H1 (cell line): ENCODE results near the gene DOCK6. TPM values are rescaled to one million over a fixed set of nuclear protein-coding genes. Genes with fewer than 3 reads are reported as not detected.

Experiments
- CTCF ChIA-PET: fragments of 300-600 bp; sonication (Branson Sonifier 250); formaldehyde crosslinking; loops from one replicate; lab custom pipeline; 2021; ENCODE audit not compliant: partially characterized antibody; lab: Charles Lee
- POLR2A ChIA-PET: fragments of 300-600 bp; sonication (Branson Sonifier 250); formaldehyde crosslinking; loops from one replicate; lab custom pipeline; 2021; ENCODE audit warnings: inconsistent platforms; ENCODE audit not compliant: partially characterized antibody; lab: Charles Lee
- DNase-seq, 2 experiments: peaks; one replicate each; pipeline versions ENCODE4 v3.0.0 to v3.0.0-alpha.2; 2010 to 2022; ENCODE audit warnings: low spot score in 2 of 2, low read depth in 1 of 2, mixed read lengths in 1 of 2
- FAIRE-seq: peaks from 2 replicates; lab custom pipeline; 2011; peaks lifted over from hg19 to GRCh38; lab: Jason Lieb, UNC
- H2AFZ ChIP-seq: 2 replicates; pipeline ENCODE4 v1.8.1; 2012; ENCODE audit warnings: low read length, inconsistent platforms
- H2AK5ac ChIP-seq: 2 replicates; pipeline ENCODE4 v1.6.1; 2013; ENCODE audit warnings: low read depth, low read length
- H2BK120ac ChIP-seq: replicated peaks from 2 replicates; pipeline ENCODE3; 2013; ENCODE audit warnings: low read depth, low read length, inconsistent platforms
- H2BK12ac ChIP-seq: 2 replicates; pipeline ENCODE4 v1.6.1; 2013; ENCODE audit warnings: low read depth, low read length
- H2BK15ac ChIP-seq: 2 replicates; pipeline ENCODE4 v1.6.1; 2013; ENCODE audit warnings: low read length
- H2BK20ac ChIP-seq: 2 replicates; pipeline ENCODE4 v1.6.1; 2013; ENCODE audit warnings: low read length
- H2BK5ac ChIP-seq: 2 replicates; pipeline ENCODE4 v1.6.1; 2013; ENCODE audit warnings: low read depth, low read length
- H3K14ac ChIP-seq: 2 replicates; pipeline ENCODE4 v1.6.1; 2013; ENCODE audit warnings: inconsistent platforms; ENCODE audit not compliant: insufficient read length
- H3K18ac ChIP-seq: 2 replicates; pipeline ENCODE4 v1.6.1; 2013; ENCODE audit warnings: low read length; ENCODE audit errors: extremely low read depth
- H3K23ac ChIP-seq: 2 replicates; pipeline ENCODE4 v1.6.1; 2013; ENCODE audit warnings: inconsistent platforms; ENCODE audit not compliant: insufficient read length
- H3K23me2 ChIP-seq: 2 replicates; pipeline ENCODE4 v1.6.1; 2013; ENCODE audit warnings: low read depth, low read length
- H3K27ac ChIP-seq: 2 replicates; pipeline ENCODE4 v1.6.1; 2011; ENCODE audit warnings: low read depth, low read length, inconsistent platforms
- H3K27me3 ChIP-seq, 4 experiments: replicated peaks in 1 of 4; 1 replicate in 1 of 4; 2 replicates in 3 of 4; pipeline versions ENCODE4 v1.6.1 to v1.8.1; 2011 to 2013; ENCODE audit warnings: low read length in 3 of 4, mild to moderate bottlenecking in 3 of 4, inconsistent platforms in 2 of 4, mixed read lengths in 2 of 4, moderate library complexity in 1 of 4; ENCODE audit not compliant: control insufficient read depth in 3 of 4, insufficient read depth in 3 of 4; ENCODE audit errors: extremely low read depth in 1 of 4
- H3K36me3 ChIP-seq, 4 experiments: 2 replicates each; pipeline versions ENCODE4 v1.6.1 to v1.8.1; 2011 to 2013; ENCODE audit warnings: mild to moderate bottlenecking in 4 of 4, low read length in 3 of 4, moderate library complexity in 2 of 4, control low read depth in 1 of 4, inconsistent platforms in 1 of 4; ENCODE audit not compliant: insufficient read depth in 4 of 4, control insufficient read depth in 2 of 4
- H3K4ac ChIP-seq: replicated peaks from 2 replicates; pipeline ENCODE3; 2013; ENCODE audit warnings: low read length, low read depth, mixed read lengths, inconsistent platforms; ENCODE audit not compliant: insufficient read length
- H3K4me1 ChIP-seq, 4 experiments: replicated peaks in 1 of 4; 1 replicate in 1 of 4; 2 replicates in 3 of 4; pipeline versions ENCODE4 v1.6.1 to v1.8.1; 2011 to 2013; ENCODE audit warnings: low read length in 3 of 4, inconsistent platforms in 2 of 4, mixed read lengths in 1 of 4; ENCODE audit not compliant: insufficient read depth in 4 of 4, control insufficient read depth in 3 of 4
- H3K4me2 ChIP-seq, 2 experiments: 2 replicates each; pipeline versions ENCODE4 v1.6.1 to v1.8.1; 2011 to 2013; ENCODE audit warnings: low read depth in 2 of 2, low read length in 2 of 2, control low read depth in 1 of 2, inconsistent platforms in 1 of 2, mild to moderate bottlenecking in 1 of 2; ENCODE audit not compliant: insufficient read depth in 1 of 2
- H3K4me3 ChIP-seq, 4 experiments: fragments of 200-600, 300-600 bp in 1 of 4; sonication (generic), shearing (Covaris generic), sonication (Bioruptor Twin) in 1 of 4; 2 replicates each; pipeline versions ENCODE4 v1.5.1 to v1.8.1; 2011 to 2016; ENCODE audit warnings: low read length in 4 of 4, low read depth in 3 of 4, control low read depth in 2 of 4, inconsistent platforms in 2 of 4, mild to moderate bottlenecking in 2 of 4, mixed read lengths in 1 of 4, moderate library complexity in 1 of 4; ENCODE audit not compliant: insufficient read depth in 2 of 4; ENCODE audit errors: extremely low read depth in 1 of 4
- H3K56ac ChIP-seq: replicated peaks from 2 replicates; pipeline ENCODE3; 2013; ENCODE audit warnings: low read depth, mild to moderate bottlenecking, mixed read lengths, low read length, inconsistent platforms; ENCODE audit not compliant: insufficient read length
- H3K79me1 ChIP-seq: 2 replicates; pipeline ENCODE4 v1.6.1; 2013; ENCODE audit warnings: low read depth, low read length, control low read depth
- H3K79me2 ChIP-seq, 2 experiments: 2 replicates each; pipeline versions ENCODE4 v1.6.1 to v1.8.1; 2012 to 2013; ENCODE audit warnings: low read length in 2 of 2, mild to moderate bottlenecking in 2 of 2, inconsistent platforms in 1 of 2; ENCODE audit not compliant: insufficient read depth in 2 of 2, control insufficient read depth in 1 of 2
- H3K9ac ChIP-seq, 4 experiments: replicated peaks in 1 of 4; 1 replicate in 1 of 4; 2 replicates in 3 of 4; pipeline versions ENCODE4 v1.6.1 to v1.8.1; 2011 to 2013; ENCODE audit warnings: low read depth in 3 of 4, low read length in 3 of 4, control low read depth in 2 of 4, mild to moderate bottlenecking in 2 of 4, moderate library complexity in 2 of 4, inconsistent platforms in 1 of 4; ENCODE audit errors: extremely low read depth in 1 of 4
- H3K9me3 ChIP-seq, 2 experiments: 2 replicates each; pipeline versions ENCODE4 v1.6.1 to v1.8.1; 2012 to 2013; ENCODE audit warnings: mild to moderate bottlenecking in 2 of 2, moderate library complexity in 2 of 2, control low read depth in 1 of 2, inconsistent platforms in 1 of 2, low read depth in 1 of 2, low read length in 1 of 2, mixed read lengths in 1 of 2; ENCODE audit not compliant: insufficient read depth in 2 of 2
- H4K20me1 ChIP-seq, 2 experiments: replicated peaks in 1 of 2; 2 replicates each; pipeline versions ENCODE3 to v1.8.1; 2011 to 2013; ENCODE audit warnings: inconsistent platforms in 2 of 2, low read length in 2 of 2, mild to moderate bottlenecking in 1 of 2; ENCODE audit not compliant: insufficient read depth in 2 of 2, control insufficient read depth in 1 of 2
- H4K5ac ChIP-seq: 2 replicates; pipeline ENCODE4 v1.6.1; 2013; ENCODE audit warnings: low read length, low read depth, mixed read lengths, inconsistent platforms; ENCODE audit not compliant: insufficient read length
- H4K8ac ChIP-seq: 2 replicates; pipeline ENCODE4 v1.8.0; 2013; ENCODE audit warnings: mild to moderate bottlenecking, moderate library complexity, low read length, inconsistent platforms; ENCODE audit not compliant: insufficient read depth; ENCODE audit errors: extremely low read depth
- H4K91ac ChIP-seq: replicated peaks from 2 replicates; pipeline ENCODE3; 2013; ENCODE audit warnings: low read length, mixed read lengths, inconsistent platforms; ENCODE audit not compliant: insufficient read length
- ATF2 ChIP-seq: IDR thresholded peaks from 2 replicates; pipeline ENCODE4 v1.6.1; 2012; ENCODE audit warnings: low read length, inconsistent platforms
- BCL11A ChIP-seq, 2 experiments: IDR thresholded peaks; one replicate each; pipeline ENCODE4 v1.6.1; 2011; ENCODE audit warnings: low read depth in 2 of 2, low read length in 2 of 2, mild to moderate bottlenecking in 2 of 2
- CBX8 ChIP-seq: fragments of 300-800, 300-1000 bp; sonication (generic); IDR thresholded peaks from 2 replicates; pipeline ENCODE4 v1.7.1; 2016; ENCODE audit warnings: low read depth, low read length, borderline replicate concordance
- E2F6 ChIP-seq: IDR thresholded peaks from 2 replicates; pipeline ENCODE4 v1.6.1; 2012; ENCODE audit warnings: inconsistent platforms
- FOSL1 ChIP-seq: IDR thresholded peaks from 2 replicates; pipeline ENCODE4 v1.6.1; 2011; ENCODE audit warnings: mild to moderate bottlenecking, low read depth, low read length, moderate library complexity; ENCODE audit not compliant: insufficient read depth
- KDM4A ChIP-seq: IDR thresholded peaks from one replicate; pipeline ENCODE4 v1.7.1; 2012; ENCODE audit warnings: low read depth, mild to moderate bottlenecking, moderate library complexity, low read length, inconsistent platforms; ENCODE audit not compliant: severe bottlenecking
- NANOG ChIP-seq: IDR thresholded peaks from 2 replicates; pipeline ENCODE4 v1.6.1; 2011; ENCODE audit warnings: low read length, low read depth, mild to moderate bottlenecking, inconsistent platforms; ENCODE audit not compliant: insufficient read depth, poor library complexity, severe bottlenecking
- RFX5 ChIP-seq: IDR thresholded peaks from 2 replicates; pipeline ENCODE4 v1.6.1; 2011; ENCODE audit warnings: low read depth, low read length, improper control_type of control experiment, borderline replicate concordance
- SP1 ChIP-seq: IDR thresholded peaks from 2 replicates; pipeline ENCODE4 v1.6.1; 2011; ENCODE audit warnings: low read depth, low read length
- SUZ12 ChIP-seq: fragments of 200-600 bp; sonication (generic); IDR thresholded peaks from 2 replicates; pipeline ENCODE4 v1.6.1; 2012; ENCODE audit warnings: mild to moderate bottlenecking, inconsistent platforms, low read length, moderate library complexity, mixed read lengths
- TAF1 ChIP-seq: IDR thresholded peaks from 2 replicates; pipeline ENCODE4 v1.6.1; 2011; ENCODE audit warnings: mild to moderate bottlenecking, low read depth, low read length
- WGBS, 2 experiments: shearing (Covaris generic) in 1 of 2; methylation state at CpG; one replicate each; pipeline versions ENCODE4 v1.1.6 to v1.1.7; 2013 to 2015; ENCODE audit warnings: low lambda C conversion rate in 2 of 2, mixed read lengths in 2 of 2, inconsistent platforms in 1 of 2, low coverage in 1 of 2, missing lambda C conversion rate in 1 of 2; ENCODE audit not compliant: insufficient replicate concordance in 2 of 2, insufficient coverage in 1 of 2, insufficient read length in 1 of 2; ENCODE audit errors: extremely low coverage in 1 of 2, missing lambda C conversion rate in 1 of 2; 5-methylcytosine and 5-hydroxymethylcytosine counted together
- polyA plus RNA-seq, 7 experiments: library from polyadenylated mRNA; depleted of rRNA in 3 of 7; stranded (reverse) in 5 of 7; unstranded in 2 of 7; fragments of >200 nt in 5 of 7; fragments of 200-250 nt in 2 of 7; gene quantifications; 1 replicate in 5 of 7; 2 replicates in 1 of 7; 4 replicates in 1 of 7; pipeline versions ENCODE4 v1.2.1 to v1.2.3, GENCODE V29; 2011 to 2013; ENCODE audit warnings: missing spikeins in 2 of 7, mixed read lengths in 2 of 7
- total RNA-seq: library from RNA; stranded (reverse); fragmentation: NEBNext Ultra II Directional; extraction: Animal tissue kit (Norgen Biotek cat#: 25700); gene quantifications from 2 replicates; pipeline ENCODE4 v1.2.1, GENCODE V29; 2021

Gene DOCK6
- total and polyA plus RNA-seq, 2 of the 8 experiments (the other 6 are each of a cell fraction or from before 2014, with no cell fraction given), result 25.5 to 54.7 TPM

- Histone ChIP-seq H2BK120ac (no peak overlapping the region), H2AK5ac (no peak overlapping the region), H3K27me3 (no peaks in the 10 kb centered on the region), H3K27ac (no peak overlapping the region), H2AFZ (no peak overlapping the region), H2BK20ac (no peak overlapping the region), H3K56ac (no peak overlapping the region), H3K79me2 (peaks cover 0 to 6% of the 10 kb centered on the region in 2 experiments; a peak in 1 of 4 replicates), H3K4me3 (no peak overlapping the region), H3K4me2 (no peak overlapping the region), H4K5ac (no peak overlapping the region), H4K20me1 (peaks cover 0 to 3% of the 10 kb centered on the region in 2 experiments), H3K9me3 (no peaks in the 10 kb centered on the region), H2BK12ac (no peak overlapping the region; the same call in 1 of the 2 replicates), H3K23me2 (no peaks in the 10 kb centered on the region), H3K14ac (no peak overlapping the region), H4K91ac (no peak overlapping the region), H3K18ac (no peak overlapping the region), H4K8ac (no peak overlapping the region), H2BK5ac (no peak overlapping the region), H3K9ac (no peak overlapping the region), H3K79me1 (peaks cover 3% of the 10 kb centered on the region; the same call in 1 of the 2 replicates), H3K36me3 (peaks cover 4 to 12% (median 7%) of the 10 kb centered on the region in 4 experiments; a peak in 4 of 8 replicates), H3K4me1 (peaks cover 0 to 5% (median 0%) of the 10 kb centered on the region in 4 experiments; a peak in 3 of 7 replicates), H2BK15ac (no peak overlapping the region), H3K4ac (no peak overlapping the region), H3K23ac (no peak overlapping the region)
- FAIRE-seq (no peak), DNase-seq (no peak)
- CTCF ChIA-PET, result interaction anchor here (0.8 to 1.6 kb wide), 3 partner anchors 20 to 189 kb away, joined by 3 read pairs; partner anchors contain the start of gene TSPAN16
- WGBS, 2 experiments, result 85% methylated on average over 6 of the region's 7 CpGs; no CpG with 5 or more reads in 1 of the 2 experiments
- POLR2A ChIA-PET, result interaction anchor here (1.0 to 1.2 kb wide), 3 partner anchors 13 to 73 kb away, joined by 3 to 5 read pairs (median 3); no protein-coding TSS in a partner anchor
- TF ChIP-seq NANOG, result no peak
- no peak for TF ChIP-seq FOSL1
- no peak for TF ChIP-seq ATF2
- TF ChIP-seq KDM4A, result no peak
- TF ChIP-seq E2F6, result no peak
- TF ChIP-seq SUZ12, result no peak
- TF ChIP-seq CBX8, result no peak
- no peak for TF ChIP-seq BCL11A (IDR thresholded peaks at IDR 0.05; ENCODE audit: low read depth in 2 of 2, low read length in 2 of 2)
- TF ChIP-seq SP1, result no peak
- TF ChIP-seq RFX5, result no peak
- no peak for TF ChIP-seq TAF1
These were observed 6.1 kb downstream of the DOCK6 start for GRCh38 chr19:11256189-11256588.
